ENCODE measurements around the gene FYCO1.

- TF ChIP-seq EZH2 (IDR thresholded peaks at IDR 0.05; ENCODE audit: borderline replicate concordance, low read depth, low read length, severe bottlenecking) (no peak), CTCF (IDR thresholded peaks at IDR 0.05; ENCODE audit: borderline replicate concordance, extremely low read depth, low read length, poor library complexity, severe bottlenecking) (no peak)
Observed at GRCh38 chr3:45870099-45870498, 125.5 kb downstream of the FYCO1 start.

Data from DND-41 (cell line).